GM21529 (cell line): Measurements from ENCODE around the gene CHST3.
"Not testable (repeated sequence)": the region's sequence is repeated elsewhere in the genome, so short reads cannot be mapped to it uniquely, and the experiment has no call there.

Experiments used
- ATAC-seq: cut with Tn5 transposase; IDR thresholded peaks from one replicate; pipeline ENCODE4 v1.9.1; 2021; ENCODE audit not compliant: unreplicated experiment

CHST3 gene

GRCh38 chr10:71972746-71973695, 8.8 kb downstream of the CHST3 start:
- no peak for ATAC-seq

DNA sequence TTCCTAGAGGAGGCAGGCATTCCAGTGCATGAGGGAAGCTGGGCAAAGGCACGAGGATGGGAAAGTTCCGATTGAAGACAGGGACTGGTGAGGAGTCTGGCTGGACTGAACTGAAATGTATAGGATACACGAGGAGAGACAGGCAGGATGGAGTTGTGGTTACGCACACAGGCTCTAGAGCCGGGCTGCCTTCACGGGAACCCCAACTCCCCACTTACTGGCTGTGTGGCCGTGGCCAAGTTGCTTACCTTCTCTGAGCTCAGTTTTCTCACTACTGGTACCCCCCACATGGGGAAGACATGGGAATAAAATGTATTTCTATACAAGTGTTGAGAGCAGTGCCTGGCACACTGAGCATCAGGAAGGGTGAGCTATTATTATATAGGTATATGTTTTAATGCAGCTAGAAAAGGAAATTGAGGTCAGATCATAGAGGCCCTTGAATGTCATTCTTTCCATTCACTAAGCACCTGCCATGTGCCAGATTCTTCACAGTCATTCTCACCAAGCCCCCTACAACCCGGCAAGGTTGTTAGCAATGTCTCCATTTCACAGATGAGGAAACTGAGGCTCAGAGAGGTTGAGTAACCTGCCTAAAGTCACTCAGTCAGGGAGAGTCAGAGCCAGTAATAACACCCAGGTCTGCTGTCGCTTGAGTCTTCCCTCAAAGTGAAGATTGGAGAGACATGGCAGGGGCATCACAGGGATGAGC, 9.7 kb downstream of the CHST3 start:
- no peak for ATAC-seq

- ATAC-seq, result peak; percentile 64
These were observed 10.4 kb downstream of the CHST3 start for GRCh38 chr10:71974489-71975021.

GRCh38 chr10:71975087-71975870, 11.1 kb downstream of the CHST3 start:
- ATAC-seq, result no peak

DNA sequence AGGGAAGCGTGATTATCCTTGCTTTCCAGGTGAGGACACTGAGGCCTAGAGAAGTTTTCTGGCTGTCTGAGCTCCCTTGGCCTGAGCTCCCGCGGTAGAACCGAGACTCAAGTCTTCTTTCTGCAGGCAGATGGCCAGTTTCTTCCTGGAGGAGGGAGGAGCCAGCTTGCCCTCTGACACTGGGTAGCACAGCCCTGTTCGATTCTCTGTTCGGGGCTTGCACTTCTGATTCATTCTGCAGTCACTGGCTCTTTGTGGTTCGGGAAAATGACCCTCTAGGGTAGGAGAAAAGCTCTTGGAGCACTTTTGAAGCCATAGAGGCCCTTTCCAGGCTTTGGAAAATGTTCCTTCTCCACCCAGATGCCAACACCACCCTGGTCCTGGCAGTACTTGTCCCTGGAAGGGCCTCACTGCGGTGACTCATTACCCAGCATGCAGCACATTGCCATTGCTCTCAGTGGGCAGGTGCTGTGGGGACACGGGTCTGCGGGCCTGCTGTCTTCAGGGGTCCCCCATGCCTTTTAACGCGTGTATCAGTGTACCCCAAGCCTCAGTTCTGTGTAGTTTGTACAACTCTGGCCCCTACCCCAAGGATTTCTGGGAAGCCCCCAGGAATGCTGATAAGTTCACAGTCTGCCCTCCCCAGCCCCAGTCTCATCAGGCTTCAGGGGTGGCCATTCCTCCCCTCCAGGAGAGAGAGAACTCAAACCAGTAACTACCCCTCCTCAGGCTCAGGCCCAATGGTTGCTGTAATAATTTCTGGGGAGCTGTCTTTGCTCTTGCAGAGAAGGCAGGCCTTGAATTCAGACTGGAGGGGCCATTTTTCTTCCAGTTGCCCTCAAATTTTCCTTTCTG, 11.9 kb downstream of the CHST3 start:
- no peak for ATAC-seq

- not testable (repeated sequence) for ATAC-seq
These were observed 13.4 kb downstream of the CHST3 start for GRCh38 chr10:71977614-71977903.

DNA sequence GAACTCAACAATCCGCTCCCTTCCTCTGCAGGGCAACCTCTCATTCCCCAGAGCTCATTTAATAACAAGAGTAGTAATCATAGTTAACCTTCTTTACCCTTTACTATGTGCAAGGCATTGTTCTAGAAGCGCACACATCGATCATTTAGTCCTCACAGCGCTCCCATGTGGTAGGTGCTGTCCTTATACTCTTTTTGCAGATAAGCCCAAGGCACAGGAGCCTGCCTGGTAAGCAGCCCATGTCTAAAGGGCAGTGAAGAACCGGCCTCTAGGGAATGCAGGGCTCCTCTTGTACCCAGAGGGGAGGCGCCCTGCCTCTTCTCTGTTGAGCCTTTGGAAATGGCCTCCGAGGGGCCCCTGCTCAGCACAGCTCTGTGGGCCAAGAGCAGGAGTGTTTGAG, 14.3 kb downstream of the CHST3 start:
- no peak for ATAC-seq

GRCh38 chr10:71978988-71979691, 14.9 kb downstream of the CHST3 start:
- no peak for ATAC-seq

GRCh38 chr10:71979692-71980062, 15.5 kb downstream of the CHST3 start:
- no peak for ATAC-seq

DNA sequence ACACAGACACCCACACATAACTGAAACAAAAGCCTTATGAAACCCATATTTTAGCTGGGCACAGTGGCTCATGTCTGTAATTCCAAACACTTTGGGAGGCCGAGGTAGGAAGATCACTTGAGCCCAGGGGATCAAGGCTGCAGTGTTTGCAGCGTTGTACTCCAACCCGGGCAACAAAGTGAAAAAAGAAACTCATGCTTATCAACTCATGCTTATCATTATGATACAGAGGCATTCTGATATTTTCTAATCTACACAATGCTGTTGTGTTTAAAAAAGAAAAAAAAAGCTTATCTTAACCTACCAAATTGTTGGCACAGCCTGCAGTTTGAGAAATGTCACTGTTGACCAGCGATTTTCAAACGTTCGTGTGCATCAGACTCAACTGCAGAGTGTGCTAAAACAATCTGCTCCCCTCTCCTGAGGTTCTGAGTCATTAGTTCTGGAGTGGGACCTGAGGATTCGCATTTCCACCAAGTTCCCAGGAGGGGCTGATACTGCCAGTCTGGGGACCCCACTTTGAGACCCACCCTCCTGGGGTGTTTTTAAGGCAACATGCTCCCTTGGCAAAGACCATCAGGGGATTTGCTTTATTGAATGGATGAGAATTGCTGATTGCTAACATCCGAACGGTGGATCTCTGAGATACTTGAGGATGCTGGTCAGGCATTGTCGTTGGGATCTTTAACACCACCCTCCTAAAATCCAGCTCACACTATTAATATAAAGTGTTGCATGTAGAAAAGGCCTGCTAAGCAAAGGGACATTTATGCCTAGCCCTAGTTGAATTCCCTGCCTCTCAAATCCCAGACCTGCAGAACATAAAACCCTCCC, 16.2 kb downstream of the CHST3 start:
- ATAC-seq, result no peak

DNA sequence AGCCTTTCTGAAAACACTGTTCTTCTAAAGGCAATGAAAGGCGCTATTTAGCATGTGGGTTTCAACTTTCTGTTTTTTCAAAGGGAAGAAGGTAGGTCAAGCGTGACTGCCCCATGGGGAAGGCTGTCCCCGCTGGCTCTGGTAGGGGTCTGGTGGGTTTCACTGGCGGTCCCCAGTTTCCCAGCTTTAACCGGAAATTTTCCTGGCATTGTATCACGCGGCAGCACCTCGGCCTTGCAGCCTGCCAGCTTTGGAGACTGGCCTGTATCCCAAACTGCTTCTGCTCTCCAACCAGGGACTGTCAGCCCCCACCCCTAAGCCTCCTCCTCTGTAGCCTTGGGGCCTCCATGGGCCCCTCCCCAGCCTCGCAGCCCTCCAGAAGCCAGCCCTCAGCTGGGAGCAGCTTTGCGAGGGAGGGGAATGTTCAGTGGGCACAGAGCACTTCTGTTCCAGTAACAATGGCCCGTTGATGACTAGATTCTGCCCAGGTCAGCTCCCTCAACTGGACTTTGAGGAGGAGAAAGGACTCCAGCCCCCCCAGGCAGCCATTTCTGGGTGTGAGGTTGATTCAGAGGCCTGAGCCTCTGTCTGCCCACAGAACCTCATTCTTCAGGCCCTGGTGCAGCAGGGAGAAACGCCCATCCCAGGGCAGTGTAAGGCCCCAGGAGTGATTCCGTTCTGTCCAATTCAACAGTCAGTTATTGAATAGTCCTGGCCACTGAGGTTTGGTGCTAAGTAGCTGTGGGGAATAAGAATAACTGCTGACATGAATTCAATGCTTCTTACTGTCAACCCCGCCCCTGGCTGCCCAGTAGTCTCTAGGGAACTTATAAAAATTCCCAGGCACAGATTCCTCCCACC, 17.1 kb downstream of the CHST3 start:
- no peak for ATAC-seq

- no peak for ATAC-seq
These were observed 17.7 kb downstream of the CHST3 start for GRCh38 chr10:71981876-71982230.

DNA sequence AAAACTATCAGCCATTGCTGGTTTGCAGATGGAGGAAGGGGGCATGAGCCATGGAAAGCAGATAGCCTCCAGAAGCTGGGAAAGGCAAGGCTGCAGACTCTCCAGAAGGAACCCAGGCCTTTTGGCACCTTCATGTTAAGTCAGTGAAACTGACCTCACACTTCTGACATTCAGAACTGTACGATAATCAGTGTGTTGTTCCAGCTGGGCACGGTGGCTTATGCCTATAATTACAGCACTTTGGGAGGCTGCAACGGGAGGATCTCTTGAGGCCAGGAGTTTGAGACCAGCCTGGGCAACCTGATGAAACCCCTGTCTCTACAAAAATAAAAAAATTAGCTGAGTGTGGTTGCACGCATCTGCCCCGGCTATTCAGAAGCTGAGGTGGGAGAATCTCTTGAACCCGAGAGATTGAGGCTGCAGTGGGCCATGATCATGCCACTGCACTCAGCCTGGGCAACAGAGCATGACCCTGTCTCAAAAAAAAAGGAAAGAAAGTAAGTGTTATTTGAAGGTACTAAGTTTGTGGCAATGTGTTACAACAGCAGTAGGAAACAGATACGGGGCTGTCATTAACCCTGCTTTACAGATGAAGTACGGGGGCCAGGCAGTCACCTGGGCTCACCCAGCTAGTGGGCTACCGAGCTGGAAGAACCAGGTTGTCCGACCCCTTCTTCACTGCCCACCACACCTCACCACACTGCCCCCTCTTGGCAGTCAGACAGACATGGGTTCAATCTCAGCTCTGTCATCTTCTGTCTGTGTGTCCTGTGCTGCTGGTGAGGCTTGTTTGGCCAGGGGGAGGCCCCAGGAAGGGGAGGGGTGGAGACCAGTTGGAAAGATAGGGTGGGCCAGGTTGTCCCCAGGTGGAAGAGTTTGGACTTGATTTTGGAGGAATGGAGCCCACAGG, 18.3 kb downstream of the CHST3 start:
- no peak for ATAC-seq

DNA sequence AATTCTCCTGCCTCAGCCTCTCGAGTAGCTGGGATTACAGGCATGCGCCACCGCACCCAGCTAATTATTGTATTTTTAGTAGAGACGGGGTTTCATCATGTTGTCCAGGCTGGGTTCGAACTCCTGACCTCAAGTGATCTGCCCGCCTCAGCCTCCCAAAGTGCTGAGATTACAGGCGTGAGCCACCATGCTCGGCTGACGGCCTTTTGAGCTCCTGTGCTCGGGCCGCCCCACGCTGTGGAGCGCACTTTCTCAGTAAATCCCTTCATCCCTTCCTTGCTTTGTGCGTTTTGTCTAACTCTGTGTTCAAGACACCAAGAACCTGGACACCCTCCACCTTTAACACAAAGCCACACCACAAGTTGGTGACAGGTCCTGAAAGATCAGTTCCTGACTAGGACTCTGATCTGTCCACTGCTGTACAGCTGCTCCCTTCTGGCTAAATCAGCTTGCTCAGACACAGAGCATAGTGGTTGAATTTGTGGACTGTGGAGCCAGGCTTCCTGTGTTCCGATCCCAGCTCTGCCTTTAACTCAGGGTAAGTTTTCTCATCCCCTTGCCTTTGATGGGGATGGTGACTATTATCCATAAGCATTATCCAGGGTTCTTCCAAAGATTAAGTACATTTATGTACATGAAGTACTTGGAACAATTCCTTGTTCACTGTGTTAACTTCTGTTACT, 20.1 kb downstream of the CHST3 start:
- ATAC-seq, result no peak

- ATAC-seq, result no peak
These were observed 20.7 kb downstream of the CHST3 start for GRCh38 chr10:71984809-71985388.
